Activated CD4-positive, alpha-beta T cell treated with anti-CD3 and anti-CD28 coated beads, Interleukin-2, Interleukin-6, amounts not matched to agents 100 ng/mL and 50 ng/mL, durations not matched to agents 16 hours and 8 hours (primary cell): ENCODE data around the gene C10orf62.
"Not testable (repeated sequence)": the region's sequence is repeated elsewhere in the genome, so short reads cannot be mapped to it uniquely, and the experiment has no call there.

ENCODE experiments used
- DNase-seq: peaks from one replicate; pipeline ENCODE4 v3.0.0-alpha.2; 2020

The C10orf62 gene

DNA sequence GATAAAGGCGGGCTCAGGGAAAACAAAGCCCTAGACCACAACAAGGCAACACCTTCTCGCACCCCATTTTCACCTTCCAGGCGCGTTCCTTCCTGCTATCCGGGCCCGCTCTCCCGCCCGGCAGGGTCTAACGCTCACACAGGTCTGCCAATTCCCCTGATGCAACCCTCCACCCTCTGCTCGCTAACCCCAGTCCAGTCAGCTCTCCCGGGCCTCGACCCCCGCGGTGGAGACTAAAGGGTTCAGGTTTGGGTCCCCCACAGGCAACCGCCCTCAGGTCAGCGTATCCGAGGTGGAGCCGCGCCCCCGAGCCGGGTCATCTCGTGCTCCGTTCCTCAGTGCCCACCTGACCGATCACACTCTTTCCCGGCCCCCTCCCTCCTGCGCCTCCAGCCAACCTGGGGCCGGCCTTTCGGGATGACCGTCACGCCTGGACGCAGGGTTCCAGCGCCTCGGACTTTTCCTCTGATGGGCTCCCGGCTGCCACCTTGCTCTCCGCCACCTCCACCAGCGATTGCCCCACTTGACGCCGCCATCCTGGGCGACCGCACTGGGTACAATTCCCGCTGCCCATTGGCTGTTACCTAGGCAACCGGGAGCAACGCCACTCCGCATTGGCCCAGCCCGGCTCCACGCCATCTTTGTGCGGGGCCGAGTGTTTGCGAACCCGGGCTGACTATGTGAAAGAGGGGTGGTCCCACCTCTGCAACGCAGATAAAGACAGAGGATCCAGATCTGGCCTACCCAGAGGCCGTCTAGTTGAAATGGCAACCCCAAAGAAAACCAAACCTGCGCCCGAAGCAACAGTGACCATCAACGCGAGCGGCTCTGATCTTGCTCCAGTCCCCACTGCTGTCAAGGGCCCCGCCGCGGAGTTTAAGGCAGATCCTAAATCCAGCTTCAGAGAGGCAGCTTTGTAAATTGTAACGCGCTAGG lies 43.7 kb downstream of the C10orf62 start, which contains the start of gene MORN4:
Gene MORN4, minus strand, starts transcription at position 552 of the 936 bp plus-strand sequence. CDS start 13,847 bp downstream, outside the sequence.
- peak; percentile 97 for DNase-seq

DNA sequence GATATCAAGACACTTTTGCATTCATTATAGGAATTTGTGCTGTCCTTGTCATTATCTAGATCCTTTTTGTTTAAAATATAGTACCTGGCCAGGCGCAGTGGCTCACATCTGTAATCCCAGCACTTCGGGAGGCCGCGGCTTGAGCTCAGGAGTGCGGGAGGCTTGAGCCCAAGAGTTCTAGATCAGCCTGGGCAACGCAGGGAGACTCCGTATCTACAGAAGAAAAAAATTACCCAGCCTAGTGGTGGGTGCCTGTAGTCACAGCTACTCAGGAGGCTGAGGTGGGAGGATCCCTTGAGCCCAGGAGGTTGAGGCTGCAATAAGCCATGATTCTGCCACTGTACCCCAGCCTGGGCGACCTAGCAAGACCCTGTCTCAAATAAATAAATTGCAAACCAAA lies 44.4 kb downstream of the C10orf62 start:
- DNase-seq: peak; percentile 39

DNA sequence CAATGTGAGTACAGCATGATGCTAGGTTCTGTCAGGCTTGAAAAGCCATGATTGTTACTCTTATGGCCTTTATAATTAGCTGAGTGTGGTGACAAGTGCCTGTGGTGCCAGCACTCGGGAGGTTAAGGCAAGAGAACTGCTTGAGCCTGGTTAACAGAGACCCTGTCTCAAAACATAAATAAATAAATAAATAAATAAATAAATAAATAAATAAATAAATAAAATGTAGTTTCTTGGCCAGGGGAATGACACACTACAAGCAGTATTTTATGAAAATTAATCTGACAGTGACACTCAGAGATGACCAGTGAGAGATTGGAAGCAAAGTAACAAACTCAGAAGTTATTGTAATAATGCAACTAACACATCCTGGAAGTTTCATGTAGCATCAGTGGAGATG lies 46.1 kb downstream of the C10orf62 start:
- DNase-seq: no peak

DNA sequence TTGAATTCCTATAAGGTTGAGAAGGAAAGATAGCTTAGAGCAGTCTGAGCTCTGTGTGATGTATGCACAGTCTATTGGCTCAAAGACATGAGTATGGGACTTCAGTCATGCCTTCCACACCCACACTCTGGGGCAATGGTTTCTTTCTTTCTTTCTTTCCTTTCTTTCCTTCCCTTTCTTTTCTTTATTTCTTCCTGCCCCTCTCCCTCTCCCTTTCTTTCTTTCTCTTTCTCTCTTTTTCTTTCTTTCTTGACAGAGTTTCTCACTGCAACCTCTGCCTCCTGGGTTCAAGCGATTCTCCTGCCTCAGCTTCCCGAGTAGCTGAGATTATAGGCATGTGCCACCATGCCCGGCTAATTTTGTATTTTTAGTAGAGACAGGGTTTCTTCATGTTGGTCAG lies 49.6 kb downstream of the C10orf62 start:
- not testable (repeated sequence) for DNase-seq

DNA sequence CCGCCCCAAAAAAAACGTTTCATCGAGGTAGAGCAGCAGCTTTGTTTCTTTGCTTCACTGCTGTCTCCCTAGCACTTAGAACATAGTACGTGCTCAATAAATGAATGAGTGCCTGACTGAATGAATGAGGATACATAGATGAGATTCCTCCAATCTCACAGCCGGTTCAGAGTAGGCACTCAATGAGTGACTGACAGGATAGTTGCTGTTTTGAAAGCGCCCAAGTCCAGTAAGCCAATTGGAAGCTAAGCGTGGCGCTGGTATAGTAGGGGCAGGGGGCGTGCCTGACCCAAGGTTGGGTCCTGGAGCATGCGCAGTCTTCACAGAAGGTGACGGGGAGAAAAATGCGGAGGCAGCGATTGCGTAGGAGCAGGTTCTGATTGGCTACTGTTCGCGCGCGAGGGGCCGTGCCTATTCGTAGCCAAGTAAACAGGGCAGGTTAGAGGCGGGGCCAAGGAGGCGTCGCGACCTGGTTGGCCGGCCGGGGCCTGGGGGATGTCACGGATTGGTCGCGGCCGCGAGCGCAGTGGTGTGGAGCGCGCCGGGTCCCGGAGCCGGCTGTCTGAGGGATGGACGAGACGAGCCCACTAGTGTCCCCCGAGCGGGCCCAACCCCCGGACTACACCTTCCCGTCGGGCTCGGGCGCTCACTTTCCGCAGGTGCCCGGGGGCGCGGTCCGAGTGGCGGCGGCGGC lies 50.8 kb downstream of the C10orf62 start, which contains the start of gene PI4K2A:
Gene PI4K2A, plus strand, starts transcription at position 498 of the 694 bp plus-strand sequence. Its CDS starts 72 bp downstream, at position 570.
- peak; percentile 100 for DNase-seq
